Activated CD8-positive, alpha-beta memory T cell treated with anti-CD3 and anti-CD28 coated beads for 1 hour (primary cell): ENCODE data around the gene ACAT2.
"Not testable (repeated sequence)": the region's sequence is repeated elsewhere in the genome, so short reads cannot be mapped to it uniquely, and the experiment has no call there.

ENCODE experiments used
- DNase-seq, 2 donors: peaks; one replicate each; pipeline ENCODE4 v3.0.0-alpha.2; 2020; ENCODE audit warnings: low read depth in 1 of 2; ENCODE audit errors: extremely low read depth in 1 of 2

The ACAT2 gene

GRCh38 chr6:159762681-159763293 lies 942 bp downstream of the ACAT2 start:
- DNase-seq: no peak

GRCh38 chr6:159766906-159767305 lies 5.1 kb downstream of the ACAT2 start:
- DNase-seq: no peak

GRCh38 chr6:159769470-159769869 lies 7.6 kb downstream of the ACAT2 start:
- no peak for DNase-seq

GRCh38 chr6:159772196-159772595 lies 10.4 kb downstream of the ACAT2 start:
- DNase-seq: no peak

- DNase-seq: no peak
These were observed 15.5 kb downstream of the ACAT2 start for GRCh38 chr6:159777240-159777904.

GRCh38 chr6:159778131-159778530 lies 16.3 kb downstream of the ACAT2 start:
- DNase-seq: no peak

- DNase-seq: no peak
These were observed 16.8 kb downstream of the ACAT2 start for GRCh38 chr6:159778542-159779103.

GRCh38 chr6:159788276-159788675 lies 26.4 kb downstream of the ACAT2 start:
- peak in 1 of 2 donors; percentile 2 for DNase-seq

- peak in 1 of 2 donors; percentile 14 for DNase-seq
These were observed 27.0 kb downstream of the ACAT2 start for GRCh38 chr6:159788753-159789376.

- DNase-seq: peak; percentile 96 to 99
These were observed 27.7 kb downstream of the ACAT2 start, which contains the start of gene TCP1 for GRCh38 chr6:159789377-159790148. TSS of gene TCP1 (minus strand) at chr6:159789602. CDS start at chr6:159789468, 134 bp downstream.

- DNase-seq: peak; percentile 61 to 79
These were observed 28.5 kb downstream of the ACAT2 start, which contains the start of gene MRPL18 for GRCh38 chr6:159790149-159790955. TSS of gene MRPL18 (plus strand) at chr6:159790467. CDS start at chr6:159790588, 121 bp downstream.

GRCh38 chr6:159790956-159791598 lies 29.2 kb downstream of the ACAT2 start:
- DNase-seq: peak in 1 of 2 donors; percentile 1

- not testable (repeated sequence) for DNase-seq
These were observed 33.1 kb downstream of the ACAT2 start for GRCh38 chr6:159794976-159795375.

- no peak for DNase-seq
These were observed 35.7 kb downstream of the ACAT2 start for GRCh38 chr6:159797554-159797953.

GRCh38 chr6:159800141-159800865 lies 38.5 kb downstream of the ACAT2 start, which contains the start of gene PNLDC1:
TSS of gene PNLDC1 (plus strand) at chr6:159800276. CDS start at chr6:159800308, 32 bp downstream.
- DNase-seq: no peak

- DNase-seq: no peak
These were observed 40.1 kb downstream of the ACAT2 start for GRCh38 chr6:159801935-159802334.

- no peak for DNase-seq
These were observed 42.7 kb downstream of the ACAT2 start for GRCh38 chr6:159804504-159804903.

- DNase-seq: no peak
These were observed 43.7 kb downstream of the ACAT2 start for GRCh38 chr6:159805440-159806020.
